Measurements from ENCODE around the gene RMND5A. TPM values are rescaled to one million over a fixed set of nuclear protein-coding genes. Genes with fewer than 3 reads are reported as not detected.
"Not testable (repeated sequence)": the region's sequence is repeated elsewhere in the genome, so short reads cannot be mapped to it uniquely, and the experiment has no call there.

The RMND5A gene
- total and polyA plus RNA-seq, 7 experiments from 2014 or later: 13.0 to 42.5 (median 28.9) TPM

DNA sequence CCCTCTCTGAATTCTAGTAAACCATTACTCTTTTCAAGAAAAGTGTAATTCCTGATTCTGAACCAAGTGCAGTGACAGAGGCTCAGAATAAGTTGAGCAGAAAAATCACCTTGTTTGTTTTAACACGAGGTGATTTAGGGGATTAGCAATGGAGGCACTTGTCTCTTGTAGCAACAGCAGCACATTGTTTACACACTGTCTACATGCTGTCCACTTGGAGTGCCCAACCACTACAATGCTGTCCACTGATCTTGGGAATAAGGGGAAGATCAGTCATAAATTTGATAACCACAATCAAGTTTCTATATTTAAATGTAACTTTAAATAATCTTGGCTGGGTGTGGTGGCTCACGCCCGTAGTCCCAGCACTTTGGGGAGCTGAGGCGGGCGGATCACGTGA lies 13.9 kb upstream of the RMND5A start:
- Histone ChIP-seq H3K4me3 (ENCODE audit: low read length) (no peak overlapping the region), H3K4me1 (ENCODE audit: control insufficient read depth in 2 of 2, insufficient read depth in 2 of 2, low read length in 2 of 2) (no peaks in the 10 kb centered on the region), H3K27me3 (ENCODE audit: control insufficient read depth in 2 of 2, insufficient read depth in 2 of 2, low read length in 2 of 2) (no peaks in the 10 kb centered on the region), H3K36me3 (ENCODE audit: control insufficient read depth in 2 of 3, insufficient read depth in 3 of 3, low read length in 3 of 3) (no peaks in the 10 kb centered on the region), H3K9me3 (ENCODE audit: control insufficient read depth in 2 of 3, low read length in 3 of 3) (no peaks in the 10 kb centered on the region), H3K27ac (ENCODE audit: low read depth, low read length) (no peak overlapping the region)
- CTCF ChIA-PET: no interaction called here
- peaks cover 0 to 2% (median 0%) of the 10 kb centered on the region in 7 donors for H3K4me1 Mint-ChIP-seq
- no peak overlapping the region for H3K4me3 Mint-ChIP-seq
- H3K9me3 Mint-ChIP-seq: peaks cover 0 to 10% (median 4%) of the 10 kb centered on the region in 11 donors
- peaks cover 0 to 4% (median 0%) of the 10 kb centered on the region in 5 donors for H3K36me3 Mint-ChIP-seq
- no peak for DNase-seq
- no peak for ATAC-seq
- H3K27me3 Mint-ChIP-seq: peaks cover 0 to 21% (median 0%) of the 10 kb centered on the region in 5 donors
- intact Hi-C loops (cut with micrococcal nuclease): no loop called here
- POLR2A ChIA-PET: no interaction called here
- H3K27ac Mint-ChIP-seq: no peak overlapping the region

DNA sequence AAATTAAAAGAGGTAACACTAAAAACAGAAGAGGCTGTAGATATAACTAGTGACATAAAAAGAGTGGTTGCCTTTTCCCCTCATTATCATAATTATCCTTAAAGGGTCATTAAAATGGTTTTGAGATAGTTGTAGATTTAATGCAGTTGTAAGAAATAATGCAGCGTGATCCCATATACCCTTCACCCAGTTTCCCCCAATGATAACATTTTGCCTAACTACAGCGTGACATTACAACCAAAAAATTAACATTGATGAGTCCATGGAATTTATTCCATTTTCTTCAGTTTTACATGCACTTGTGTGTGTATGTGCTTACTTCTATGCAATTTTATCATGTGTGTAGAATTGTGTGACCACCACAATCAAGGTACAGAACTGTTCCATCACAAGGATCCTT lies 13.2 kb upstream of the RMND5A start:
- peaks cover 0 to 10% (median 4%) of the 10 kb centered on the region in 11 donors for H3K9me3 Mint-ChIP-seq
- H3K9me3 ChIP-seq (ENCODE audit: control insufficient read depth in 2 of 3, low read length in 3 of 3): no peaks in the 10 kb centered on the region
- H3K4me3 ChIP-seq (ENCODE audit: low read length): no peak overlapping the region
- no peak overlapping the region for H3K4me3 Mint-ChIP-seq
- H3K27me3 Mint-ChIP-seq: peaks cover 0 to 21% (median 0%) of the 10 kb centered on the region in 5 donors
- H3K27ac ChIP-seq (ENCODE audit: low read depth, low read length): no peak overlapping the region
- H3K27me3 ChIP-seq (ENCODE audit: control insufficient read depth in 2 of 2, insufficient read depth in 2 of 2, low read length in 2 of 2): no peaks in the 10 kb centered on the region
- H3K27ac Mint-ChIP-seq: no peak overlapping the region
- H3K36me3 ChIP-seq (ENCODE audit: control insufficient read depth in 2 of 3, insufficient read depth in 3 of 3, low read length in 3 of 3): no peaks in the 10 kb centered on the region
- H3K36me3 Mint-ChIP-seq: peaks cover 0 to 4% (median 0%) of the 10 kb centered on the region in 5 donors
- H3K4me1 Mint-ChIP-seq: peaks cover 0 to 2% (median 0%) of the 10 kb centered on the region in 7 donors
- POLR2A ChIA-PET: no interaction called here
- H3K4me1 ChIP-seq (ENCODE audit: control insufficient read depth in 2 of 2, insufficient read depth in 2 of 2, low read length in 2 of 2): no peaks in the 10 kb centered on the region
- intact Hi-C loops (cut with micrococcal nuclease): no loop called here
- ATAC-seq (no peak), DNase-seq (no peak)
- CTCF ChIA-PET: no interaction called here

DNA sequence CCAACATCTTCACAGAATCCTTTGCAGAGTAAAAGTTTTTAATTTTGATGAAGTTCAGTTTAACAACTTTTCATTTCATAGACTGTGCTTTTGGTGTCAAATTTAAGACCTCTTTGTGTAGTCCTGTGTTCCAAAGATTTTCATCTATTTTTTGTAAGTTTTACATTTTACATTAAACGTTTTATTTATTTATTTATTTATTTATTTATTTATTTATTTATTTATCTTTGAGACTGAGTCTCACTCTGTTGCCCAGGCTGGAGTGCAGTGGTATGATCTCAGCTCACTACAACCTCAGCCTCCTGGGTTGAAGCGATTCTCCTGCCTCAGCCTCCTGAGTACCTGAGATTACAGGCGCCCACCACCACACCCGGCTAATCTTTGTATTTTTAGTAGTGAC lies 12.0 kb upstream of the RMND5A start:
- H3K4me3 ChIP-seq (ENCODE audit: low read length); H3K4me1 Mint-ChIP-seq; H3K4me3 Mint-ChIP-seq; H3K4me1 ChIP-seq (ENCODE audit: control insufficient read depth in 2 of 2, insufficient read depth in 2 of 2, low read length in 2 of 2); H3K27ac ChIP-seq (ENCODE audit: low read depth, low read length); H3K36me3 Mint-ChIP-seq; H3K27ac Mint-ChIP-seq; CTCF ChIA-PET; intact Hi-C loops (cut with micrococcal nuclease); H3K36me3 ChIP-seq (ENCODE audit: control insufficient read depth in 2 of 3, insufficient read depth in 3 of 3, low read length in 3 of 3); DNase-seq; H3K9me3 ChIP-seq (ENCODE audit: control insufficient read depth in 2 of 3, low read length in 3 of 3); ATAC-seq; H3K27me3 ChIP-seq (ENCODE audit: control insufficient read depth in 2 of 2, insufficient read depth in 2 of 2, low read length in 2 of 2); POLR2A ChIA-PET: not testable (repeated sequence)
- H3K9me3 Mint-ChIP-seq: peaks cover 0 to 10% (median 4%) of the 10 kb centered on the region in 11 donors
- peaks cover 0 to 16% (median 0%) of the 10 kb centered on the region in 5 donors for H3K27me3 Mint-ChIP-seq

DNA sequence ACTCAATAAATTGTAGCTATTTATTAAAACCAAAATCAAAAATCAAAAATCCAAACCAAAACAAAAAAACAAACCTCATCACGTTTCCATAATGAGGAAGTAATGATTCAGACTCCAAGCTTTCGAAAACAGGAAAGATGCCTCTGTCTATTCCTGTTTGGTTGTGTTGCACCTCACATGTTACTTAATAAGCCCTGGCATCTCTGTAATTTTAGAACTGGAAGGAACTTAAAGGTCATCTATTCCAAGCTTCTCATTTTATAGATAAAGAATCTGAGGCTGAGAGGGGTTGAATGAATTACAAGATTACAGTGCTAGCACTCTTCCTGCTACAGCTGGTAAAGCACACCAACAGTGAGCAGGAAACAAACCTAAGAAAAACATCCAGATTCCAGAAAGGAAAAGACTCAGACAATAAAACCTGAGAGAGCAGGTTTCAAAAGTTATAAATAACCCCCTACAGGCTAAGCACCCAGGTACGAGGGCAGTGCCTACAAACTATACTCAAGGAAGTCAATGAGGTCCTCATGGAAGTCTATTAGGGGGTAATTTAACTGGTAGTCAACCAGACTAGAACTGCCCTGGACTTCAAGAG lies 5.4 kb upstream of the RMND5A start:
- H3K4me1 Mint-ChIP-seq; H3K4me3 ChIP-seq (ENCODE audit: low read length); H3K27ac Mint-ChIP-seq; H3K27me3 Mint-ChIP-seq; H3K36me3 ChIP-seq (ENCODE audit: control insufficient read depth in 2 of 3, insufficient read depth in 3 of 3, low read length in 3 of 3); intact Hi-C loops (cut with micrococcal nuclease); H3K4me1 ChIP-seq (ENCODE audit: control insufficient read depth in 2 of 2, insufficient read depth in 2 of 2, low read length in 2 of 2); H3K4me3 Mint-ChIP-seq; POLR2A ChIA-PET; H3K9me3 ChIP-seq (ENCODE audit: control insufficient read depth in 2 of 3, low read length in 3 of 3); H3K9me3 Mint-ChIP-seq; CTCF ChIA-PET; H3K27ac ChIP-seq (ENCODE audit: low read depth, low read length); DNase-seq; H3K36me3 Mint-ChIP-seq; H3K27me3 ChIP-seq (ENCODE audit: control insufficient read depth in 2 of 2, insufficient read depth in 2 of 2, low read length in 2 of 2): not testable (repeated sequence)
- peak; percentile 56 for ATAC-seq

DNA sequence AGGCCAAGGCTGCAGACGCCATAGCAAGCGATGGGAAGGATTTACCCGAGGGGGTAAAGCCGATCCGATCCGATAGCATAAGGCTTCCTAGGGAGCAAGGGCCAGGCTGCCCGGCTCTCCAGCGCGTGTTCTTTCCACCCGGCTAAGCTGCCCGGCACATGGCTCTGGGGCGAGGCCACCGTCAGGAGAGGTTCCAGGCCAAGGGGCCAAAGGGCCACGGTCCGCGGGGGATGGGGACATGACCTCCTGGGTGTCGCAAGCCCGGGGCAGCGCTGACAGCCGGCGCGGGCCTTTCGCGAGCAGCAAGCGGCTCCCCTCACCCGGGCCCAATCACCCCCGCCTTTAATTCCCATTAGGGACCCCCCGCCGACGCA lies 841 bp upstream of the RMND5A start:
- H3K9me3 ChIP-seq (ENCODE audit: control insufficient read depth in 2 of 3, low read length in 3 of 3); H3K27me3 ChIP-seq (ENCODE audit: control insufficient read depth in 2 of 2, insufficient read depth in 2 of 2, low read length in 2 of 2); H3K9me3 Mint-ChIP-seq; CTCF ChIA-PET; H3K36me3 Mint-ChIP-seq; H3K36me3 ChIP-seq (ENCODE audit: control insufficient read depth in 2 of 3, insufficient read depth in 3 of 3, low read length in 3 of 3); intact Hi-C loops (cut with micrococcal nuclease); H3K4me1 ChIP-seq (ENCODE audit: control insufficient read depth in 2 of 2, insufficient read depth in 2 of 2, low read length in 2 of 2); H3K27me3 Mint-ChIP-seq; DNase-seq; ATAC-seq; POLR2A ChIA-PET: not testable (repeated sequence)
- H3K4me3 ChIP-seq (ENCODE audit: low read length): peak overlapping the region; percentile 41
- Mint-ChIP-seq H3K4me1 (peaks cover 0 to 11% (median 7%) of the 10 kb centered on the region in 7 donors), H3K4me3 (peak overlapping the region in 5 of 10 donors; percentile 58 to 86 (median 81)), H3K27ac (peak overlapping the region in 3 of 9 donors; percentile 69 to 86 (median 74))
- peak overlapping the region; percentile 72 for H3K27ac ChIP-seq (ENCODE audit: low read depth, low read length)

DNA sequence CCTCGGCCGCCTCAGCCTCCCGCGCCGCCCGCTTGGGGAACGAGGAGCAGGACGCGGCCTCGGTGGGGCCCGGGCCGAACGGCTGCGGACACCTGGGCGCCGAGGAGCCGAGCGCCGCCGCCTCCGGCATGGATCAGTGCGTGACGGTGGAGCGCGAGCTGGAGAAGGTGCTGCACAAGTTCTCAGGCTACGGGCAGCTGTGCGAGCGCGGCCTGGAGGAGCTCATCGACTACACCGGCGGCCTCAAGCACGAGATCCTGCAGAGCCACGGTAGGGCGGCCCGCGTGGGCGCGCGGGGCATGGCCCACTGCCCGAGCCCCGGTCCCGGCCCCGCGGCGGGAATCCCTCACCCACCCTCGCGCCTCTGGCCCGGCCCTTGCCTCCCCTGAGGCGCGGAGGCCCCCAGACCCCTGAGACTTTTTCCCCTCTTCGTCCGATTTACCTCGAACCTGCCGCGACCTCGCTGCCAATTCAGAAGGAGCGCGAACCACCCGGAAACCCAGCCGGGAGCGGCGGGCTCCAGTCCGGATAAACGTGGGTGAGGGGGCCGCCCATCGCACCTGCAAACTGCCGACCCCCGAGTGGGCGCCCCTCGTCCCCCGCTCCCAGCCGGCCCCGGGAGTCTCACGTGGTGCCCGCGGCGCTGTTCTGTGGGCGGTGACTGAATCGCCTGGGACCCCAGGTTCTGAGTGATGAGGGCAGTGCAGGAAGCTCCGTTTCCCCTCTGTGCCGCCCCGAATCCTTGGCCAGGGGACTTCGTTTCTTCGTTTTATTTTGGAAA lies 639 bp downstream of the RMND5A start:
- H3K4me3 Mint-ChIP-seq: peak overlapping the region; percentile 79 to 88 (median 82)
- H3K9me3 ChIP-seq (ENCODE audit: control insufficient read depth in 2 of 3, low read length in 3 of 3); H3K36me3 ChIP-seq (ENCODE audit: control insufficient read depth in 2 of 3, insufficient read depth in 3 of 3, low read length in 3 of 3); H3K27me3 ChIP-seq (ENCODE audit: control insufficient read depth in 2 of 2, insufficient read depth in 2 of 2, low read length in 2 of 2); POLR2A ChIA-PET; CTCF ChIA-PET; H3K9me3 Mint-ChIP-seq; H3K4me1 ChIP-seq (ENCODE audit: control insufficient read depth in 2 of 2, insufficient read depth in 2 of 2, low read length in 2 of 2); H3K27me3 Mint-ChIP-seq; H3K36me3 Mint-ChIP-seq; intact Hi-C loops (cut with micrococcal nuclease): not testable (repeated sequence)
- H3K27ac Mint-ChIP-seq: peak overlapping the region in 6 of 9 donors; percentile 65 to 83 (median 69)
- peak; percentile 12 to 70 (median 62) for DNase-seq
- peak overlapping the region; percentile 56 for H3K4me3 ChIP-seq (ENCODE audit: low read length)
- peak overlapping the region; percentile 67 for H3K27ac ChIP-seq (ENCODE audit: low read depth, low read length)
- peaks cover 0 to 13% (median 7%) of the 10 kb centered on the region in 7 donors for H3K4me1 Mint-ChIP-seq
- peak; percentile 30 for ATAC-seq

DNA sequence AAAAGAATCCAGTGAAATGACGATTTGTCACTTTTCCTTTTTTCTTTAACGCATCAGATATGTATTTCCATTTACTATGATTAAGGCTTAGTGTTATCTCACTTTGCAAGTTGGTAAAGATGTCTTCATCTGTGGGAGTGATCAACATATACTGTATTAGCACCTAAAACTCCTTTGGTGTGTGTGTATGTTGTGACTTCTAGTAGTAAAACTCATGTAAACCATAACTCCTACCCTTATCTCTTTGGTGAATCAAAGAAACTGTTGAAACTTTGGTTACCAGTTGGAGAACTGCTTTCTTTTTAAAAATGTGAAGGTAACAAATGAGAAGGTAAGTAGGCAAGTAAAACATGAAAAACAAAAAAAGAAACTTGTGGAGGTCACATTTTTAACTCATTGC lies 5.6 kb downstream of the RMND5A start:
- CTCF ChIA-PET; H3K4me3 ChIP-seq (ENCODE audit: low read length); H3K27me3 Mint-ChIP-seq; H3K4me1 ChIP-seq (ENCODE audit: control insufficient read depth in 2 of 2, insufficient read depth in 2 of 2, low read length in 2 of 2); H3K27ac Mint-ChIP-seq; H3K27ac ChIP-seq (ENCODE audit: low read depth, low read length); H3K36me3 ChIP-seq (ENCODE audit: control insufficient read depth in 2 of 3, insufficient read depth in 3 of 3, low read length in 3 of 3); H3K9me3 ChIP-seq (ENCODE audit: control insufficient read depth in 2 of 3, low read length in 3 of 3); DNase-seq; H3K9me3 Mint-ChIP-seq; ATAC-seq; H3K36me3 Mint-ChIP-seq; POLR2A ChIA-PET; H3K27me3 ChIP-seq (ENCODE audit: control insufficient read depth in 2 of 2, insufficient read depth in 2 of 2, low read length in 2 of 2); intact Hi-C loops (cut with micrococcal nuclease): not testable (repeated sequence)
- Mint-ChIP-seq H3K4me1 (peaks cover 5 to 19% (median 9%) of the 10 kb centered on the region in 7 donors), H3K4me3 (peak overlapping the region in 2 of 10 donors; percentile 4 to 8)
